Measurements from ENCODE around the gene MOB3A. TPM values are rescaled to one million over a fixed set of nuclear protein-coding genes. Genes with fewer than 3 reads are reported as not detected.

MOB3A gene
- total and polyA plus RNA-seq, 2 of the 8 experiments (the other 6 are each of a cell fraction or from before 2014, with no cell fraction given) = 9.2 to 9.6 TPM

- no peak for TF ChIP-seq CHD7 (IDR thresholded peaks at IDR 0.05; ENCODE audit: insufficient replicate concordance, low read length)
- peak; percentile 5; the same call in 1 of the 2 replicates for TF ChIP-seq POLR2AphosphoS5 (IDR thresholded peaks at IDR 0.05; ENCODE audit: low read depth, low read length)
- no peak for TF ChIP-seq EGR1 (IDR thresholded peaks at IDR 0.05; ENCODE audit: borderline replicate concordance, low read depth, low read length)
- TF ChIP-seq RNF2 (IDR thresholded peaks at IDR 0.05; ENCODE audit: borderline replicate concordance, low read depth, low read length, missing control alignments, poor library complexity, severe bottlenecking) = no peak
- no peak for TF ChIP-seq BACH1 (IDR thresholded peaks at IDR 0.05; ENCODE audit: low read length)
- no peak for TF ChIP-seq ZNF274 (IDR thresholded peaks at IDR 0.05; ENCODE audit: borderline replicate concordance, extremely low read depth, low read length)
- TF ChIP-seq SUZ12 (IDR thresholded peaks at IDR 0.05; ENCODE audit: low read length) = no peak
- no peak for TF ChIP-seq POU5F1 (IDR thresholded peaks at IDR 0.05; ENCODE audit: low read depth, low read length)
- TF ChIP-seq TCF12 (IDR thresholded peaks at IDR 0.05; ENCODE audit: low read depth, low read length) = no peak
- no peak for TF ChIP-seq CBX8 (IDR thresholded peaks at IDR 0.05; ENCODE audit: borderline replicate concordance, low read depth, low read length)
These were observed 35.1 kb downstream of the MOB3A start (continued) for GRCh38 chr19:2060884-2061494.

Data from H1 (cell line).